ENCODE data around the gene C12orf76. TPM values are rescaled to one million over a fixed set of nuclear protein-coding genes. Genes with fewer than 3 reads are reported as not detected.

The C12orf76 gene
- total and polyA plus RNA-seq, 9 of the 15 experiments (the other 6 are each of a cell fraction or from before 2014, with no cell fraction given) = 6.3 to 38.6 (median 12.3) TPM

- TF ChIP-seq HINFP (tag; conservative IDR thresholded peaks at IDR 0.05; ENCODE audit: low read depth) (peak; percentile 59), TCFL5 (CRISPR knock-in tag; conservative IDR thresholded peaks at IDR 0.05) (no peak), ZNF766 (CRISPR knock-in tag; conservative IDR thresholded peaks at IDR 0.05) (peak; percentile 94), FOXJ3 (CRISPR knock-in tag; IDR thresholded peaks at IDR 0.05) (no peak), ZNF449 (CRISPR knock-in tag; IDR thresholded peaks at IDR 0.05) (peak; percentile 65), SMAD4 (CRISPR knock-in tag; conservative IDR thresholded peaks at IDR 0.05) (peak; percentile 83), RUNX1 (IDR thresholded peaks at IDR 0.05; ENCODE audit: low read depth) (no peak), UBTF (IDR thresholded peaks at IDR 0.05; ENCODE audit: borderline replicate concordance in 1 of 2, low read depth in 2 of 2, low read length in 2 of 2) (no peak), ZNF277 (CRISPR knock-in tag; IDR thresholded peaks at IDR 0.05; ENCODE audit: borderline replicate concordance) (no peak), POU5F1 (IDR thresholded peaks at IDR 0.05; ENCODE audit: borderline replicate concordance, low read depth, low read length, partially characterized antibody) (no peak), ETV1 (tag; conservative IDR thresholded peaks at IDR 0.05; ENCODE audit: low read depth) (peak; percentile 56), CCAR2 (IDR thresholded peaks at IDR 0.05; ENCODE audit: low read depth, low read length) (no peak), ETV6 (IDR thresholded peaks at IDR 0.05; ENCODE audit: borderline replicate concordance in 1 of 2, low read depth in 2 of 2, low read length in 1 of 2) (no peak), ETV6 (CRISPR knock-in tag; IDR thresholded peaks at IDR 0.05; ENCODE audit: borderline replicate concordance) (no peak), NBN (IDR thresholded peaks at IDR 0.05; ENCODE audit: low read depth) (peak; percentile 32; the same call in 1 of the 2 replicates), HMGN3 (IDR thresholded peaks at IDR 0.05; ENCODE audit: borderline replicate concordance, extremely low read depth, insufficient read length, low read depth, low read length) (no peak), ETS1 (conservative IDR thresholded peaks at IDR 0.05; ENCODE audit: control insufficient read depth, low read depth, low read length) (no peak)
These were observed 31.4 kb upstream of the C12orf76 start (continued) for GRCh38 chr12:110079477-110080400.

Measured in K562 (cell line).